GM21367 (cell line): ENCODE data around the gene SMAP1.
"Not testable (repeated sequence)": the region's sequence is repeated elsewhere in the genome, so short reads cannot be mapped to it uniquely, and the experiment has no call there.

Source experiments
- ATAC-seq: cut with Tn5 transposase; IDR thresholded peaks from one replicate; pipeline ENCODE4 v1.9.1; 2021; ENCODE audit not compliant: unreplicated experiment

SMAP1 gene

DNA sequence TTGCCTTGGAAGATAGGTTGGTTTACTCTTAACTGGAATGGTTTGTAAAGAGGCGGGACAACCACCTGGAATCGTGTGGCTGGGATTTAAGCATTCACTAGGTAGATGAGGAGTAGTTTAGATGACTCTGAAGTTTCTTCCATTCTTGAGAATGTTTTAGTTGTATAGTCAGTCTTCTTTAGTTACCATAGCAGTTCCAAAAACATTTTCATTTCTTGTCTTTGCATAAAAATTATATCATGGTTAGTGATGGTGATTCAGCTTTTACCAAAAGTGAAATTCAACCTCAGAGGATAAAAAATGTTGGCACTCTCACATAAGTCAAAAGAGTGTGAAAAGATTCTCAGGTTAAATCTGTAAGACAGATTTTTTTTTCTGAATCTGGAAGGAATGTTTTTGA, 70.3 kb downstream of the SMAP1 start:
- no peak for ATAC-seq

DNA sequence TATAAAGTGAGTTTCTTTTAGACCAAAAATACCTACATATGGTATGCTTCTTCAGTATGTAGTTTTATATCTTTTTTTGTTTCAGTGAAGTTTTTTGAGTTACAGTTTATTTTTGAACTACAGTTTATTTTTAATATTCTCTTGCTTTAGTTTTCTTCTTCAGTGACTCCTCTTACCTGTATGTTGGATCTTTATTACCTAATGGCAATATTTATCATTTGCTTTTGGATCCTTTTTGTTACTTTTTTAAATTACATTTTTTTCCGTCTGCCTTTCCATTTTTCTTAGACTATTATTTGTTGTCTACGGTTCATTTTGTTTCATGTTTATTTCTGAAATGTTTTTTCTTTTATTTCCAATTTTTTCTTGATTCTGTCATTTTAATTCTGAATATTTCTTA, 71.9 kb downstream of the SMAP1 start:
- ATAC-seq: no peak

DNA sequence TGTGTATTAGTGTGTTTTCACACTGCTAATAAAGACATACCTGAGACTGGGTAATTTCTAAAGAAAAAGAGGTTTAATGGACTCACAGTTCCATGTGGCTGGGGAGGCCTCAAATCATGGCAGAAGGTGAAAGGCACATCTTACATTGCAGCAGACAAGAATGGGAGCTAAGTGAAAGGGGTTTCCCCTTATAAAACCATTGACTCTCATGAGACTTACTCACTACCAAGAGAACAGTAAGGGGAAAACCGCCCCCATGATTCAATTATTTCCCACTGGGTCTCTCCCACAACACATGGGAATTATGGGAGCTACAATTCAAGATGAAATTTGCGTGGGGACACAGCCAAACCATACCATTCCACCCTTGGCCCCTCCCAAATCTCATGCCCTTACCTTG, 73.1 kb downstream of the SMAP1 start:
- ATAC-seq: not testable (repeated sequence)

DNA sequence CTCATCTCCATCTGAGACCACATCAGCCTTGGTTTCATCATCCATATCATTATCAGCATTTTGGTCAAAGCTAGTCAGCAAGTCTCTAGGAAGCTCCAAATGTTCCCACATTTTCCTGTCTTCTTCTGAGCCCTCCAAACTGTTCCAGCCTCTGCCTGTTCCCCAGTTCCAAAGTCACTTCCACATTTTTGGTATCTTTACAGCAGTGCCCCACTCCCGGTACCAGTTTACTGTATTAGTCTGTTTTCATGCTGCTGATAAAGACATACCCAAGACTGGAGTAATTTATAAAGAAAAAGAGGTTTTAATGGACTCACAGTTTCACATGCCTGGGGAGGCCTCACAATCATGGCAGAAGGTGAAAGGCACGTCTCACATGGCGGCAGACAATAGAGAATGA, 74.8 kb downstream of the SMAP1 start:
- not testable (repeated sequence) for ATAC-seq

DNA sequence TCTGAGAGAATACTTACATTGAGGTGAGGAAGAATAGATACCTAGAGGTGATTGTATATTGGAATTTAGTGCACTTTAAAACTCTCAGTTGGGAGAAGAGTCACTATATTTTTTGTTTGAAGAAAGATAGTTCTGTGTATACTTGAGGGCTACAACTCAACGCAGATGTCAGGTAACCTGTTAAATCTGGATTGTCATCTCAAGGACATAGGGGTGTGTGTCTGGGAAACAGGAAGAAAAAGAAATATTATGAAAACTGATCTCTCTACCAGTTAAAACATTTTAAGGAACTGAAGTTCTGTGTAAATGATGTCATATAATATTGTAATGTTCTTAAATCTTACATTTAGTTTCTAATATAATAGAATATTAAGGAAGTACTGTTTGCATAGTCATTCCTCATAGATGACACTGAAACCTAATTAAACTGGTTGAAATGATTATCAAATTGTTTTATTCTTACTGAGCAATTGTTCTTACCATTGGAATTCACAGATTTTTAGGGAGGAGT, 86.2 kb downstream of the SMAP1 start:
- ATAC-seq: no peak

DNA sequence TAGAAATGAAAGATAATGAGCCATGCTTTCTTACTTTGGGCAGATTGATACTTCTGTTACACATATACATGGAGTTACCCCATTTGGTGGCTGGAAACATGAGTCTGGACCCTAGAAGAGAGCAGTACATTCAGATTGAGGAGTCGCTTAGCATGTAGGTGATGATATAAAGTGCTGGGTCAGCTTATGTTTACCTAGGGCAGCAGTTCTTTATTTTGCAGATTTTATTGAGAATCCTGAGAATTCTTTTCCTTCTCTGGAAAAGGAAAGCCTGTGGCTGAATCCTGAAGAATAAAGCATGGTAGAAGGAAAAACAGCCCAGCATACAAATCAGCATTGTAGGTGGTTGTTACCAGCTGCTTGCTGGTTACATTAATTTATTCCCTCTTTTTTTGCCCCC, 91.2 kb downstream of the SMAP1 start:
- no peak for ATAC-seq

DNA sequence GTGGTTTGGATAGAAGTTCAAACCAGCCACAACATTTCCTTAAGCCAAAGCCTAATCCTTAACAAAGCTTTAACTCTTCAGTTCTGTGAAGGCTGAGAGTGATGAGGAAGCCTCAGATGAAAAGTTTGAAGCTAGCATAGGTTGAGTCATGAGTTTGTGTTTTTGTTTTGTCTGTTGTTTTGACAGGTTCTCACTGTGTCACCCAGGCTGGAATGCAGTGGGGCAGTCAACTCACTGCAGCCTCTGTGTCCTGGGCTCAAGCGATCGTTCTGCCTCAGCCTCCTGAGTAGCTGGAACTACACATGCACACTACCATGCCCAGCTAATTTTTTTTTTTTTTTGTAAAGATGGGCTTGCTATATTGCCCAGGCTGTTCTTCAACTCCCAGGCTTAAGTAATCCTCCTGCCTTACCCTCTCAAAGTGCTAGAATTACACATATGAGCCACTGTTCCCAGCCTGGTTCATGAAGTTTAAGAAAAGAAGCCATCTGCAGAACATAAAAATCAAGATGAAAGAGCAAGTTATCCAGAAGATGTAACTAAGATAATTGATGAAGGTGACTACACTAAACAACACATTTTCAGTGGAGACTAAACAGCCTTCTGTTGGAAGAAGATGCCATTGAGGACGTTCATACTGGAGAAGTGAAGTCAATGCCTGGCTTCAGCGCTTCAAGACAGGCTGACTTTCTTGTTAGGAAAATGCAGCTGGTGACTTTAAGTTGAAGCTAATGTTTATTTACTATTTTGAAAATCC, 96.2 kb downstream of the SMAP1 start:
- ATAC-seq: no peak

DNA sequence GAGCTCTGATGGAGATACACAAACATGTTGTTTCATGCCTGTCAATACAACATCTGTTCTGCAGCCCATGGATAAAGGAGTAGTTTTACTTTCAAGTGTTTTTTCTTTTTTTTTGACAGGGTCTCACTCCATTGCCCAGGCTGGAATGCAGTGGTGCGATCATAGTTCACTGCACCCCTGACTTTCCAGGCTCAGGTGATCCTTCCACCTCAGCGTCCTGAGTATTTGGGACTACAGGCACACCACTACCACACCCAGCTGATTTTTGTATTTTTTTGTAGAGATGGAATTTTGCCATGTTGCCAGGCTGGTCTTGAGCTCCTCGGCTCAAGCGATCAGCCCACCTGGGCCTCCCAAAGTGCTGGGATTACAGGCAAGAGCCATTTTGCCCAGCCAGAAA, 97.0 kb downstream of the SMAP1 start:
- no peak for ATAC-seq

DNA sequence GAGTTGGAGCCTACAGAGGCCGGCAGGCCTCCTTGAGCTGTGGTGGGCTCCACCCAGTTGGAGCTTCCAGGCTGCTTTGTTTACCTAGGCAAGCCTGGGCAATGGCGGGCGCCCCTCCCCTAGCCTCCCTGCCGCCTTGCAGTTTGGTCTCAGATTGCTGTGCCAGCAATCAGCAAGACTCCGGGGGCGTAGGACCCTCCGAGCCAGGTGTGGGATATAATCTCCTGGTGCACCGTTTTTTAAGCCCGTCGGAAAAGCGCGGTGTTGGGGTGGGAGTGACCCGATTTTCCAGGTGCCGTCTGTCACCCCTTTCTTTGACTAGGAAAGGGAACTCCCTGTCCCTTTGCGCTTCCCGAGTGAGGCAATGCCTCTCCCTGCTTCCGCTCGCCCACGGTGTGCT, 103.7 kb downstream of the SMAP1 start:
- not testable (repeated sequence) for ATAC-seq

DNA sequence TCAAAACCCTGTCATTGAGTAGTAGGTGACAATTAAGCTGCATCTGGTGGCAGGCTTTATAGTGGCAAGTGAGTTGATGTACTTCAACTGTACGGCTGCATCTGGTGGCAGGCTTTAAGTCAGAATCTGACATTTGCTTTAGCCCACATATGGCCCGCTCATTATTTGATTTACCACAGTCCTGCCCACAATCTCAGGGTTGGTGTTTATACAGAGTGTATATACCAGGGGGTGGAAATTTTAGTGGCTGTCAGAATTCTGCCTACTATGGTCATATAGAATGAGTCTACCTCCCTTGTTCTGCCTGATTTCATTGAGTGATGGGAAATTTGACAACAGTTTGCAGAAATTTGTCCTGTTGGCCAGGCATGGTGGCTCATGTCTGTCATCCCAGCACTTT, 112.3 kb downstream of the SMAP1 start:
- ATAC-seq: no peak

DNA sequence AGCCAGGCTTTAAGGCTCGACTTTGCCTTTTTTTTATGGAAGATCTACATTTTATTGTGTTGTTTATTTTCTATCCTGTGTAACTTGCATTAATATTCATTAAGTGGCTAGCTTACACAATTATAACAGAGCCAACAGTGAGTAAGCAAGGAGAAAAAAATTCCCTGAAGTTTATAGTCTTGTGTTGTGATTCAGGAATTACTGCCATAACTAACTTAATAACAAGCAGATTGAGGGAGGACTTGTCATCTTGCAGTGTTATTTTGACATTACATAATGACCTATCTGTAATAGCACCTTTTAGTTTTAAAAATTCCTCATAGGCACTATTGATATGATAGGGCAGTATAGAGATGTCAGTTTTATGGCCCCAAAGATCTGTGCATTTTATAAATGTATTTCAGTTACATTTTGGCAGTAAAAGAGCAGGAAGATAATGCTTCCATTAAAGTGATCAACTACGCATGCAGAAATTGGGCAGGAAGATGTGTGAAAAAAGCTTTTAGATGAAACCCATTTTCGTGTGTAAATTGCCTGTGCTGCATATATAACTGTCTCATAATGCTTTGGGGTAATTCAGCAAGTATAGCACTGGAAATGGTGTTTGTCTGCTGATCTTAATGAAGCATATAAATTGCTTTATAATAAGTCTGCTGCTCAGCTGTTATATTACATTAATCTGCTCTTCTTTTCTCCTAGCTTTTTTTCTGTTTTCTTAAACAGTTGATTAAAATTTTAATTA, 123.0 kb downstream of the SMAP1 start:
- no peak for ATAC-seq

DNA sequence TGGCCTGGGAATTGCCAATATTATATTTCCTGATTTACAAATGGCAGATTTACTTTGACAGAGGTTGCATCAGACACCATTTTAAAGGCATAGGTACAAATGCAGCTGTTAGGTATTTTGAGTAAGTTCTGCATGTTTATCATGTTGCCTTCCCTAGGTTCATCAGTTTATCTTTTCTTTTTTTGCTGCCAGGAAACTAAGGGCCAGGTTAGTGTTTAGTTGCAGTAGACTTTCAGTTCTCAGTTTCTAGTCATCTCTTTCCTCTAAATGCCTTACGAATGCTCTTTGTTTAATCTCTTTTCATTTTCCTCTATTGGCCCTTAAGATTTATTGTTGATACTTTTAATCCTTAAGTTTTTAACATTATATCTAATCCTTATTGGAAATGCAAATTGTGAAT, 129.9 kb downstream of the SMAP1 start:
- peak; percentile 87 for ATAC-seq

DNA sequence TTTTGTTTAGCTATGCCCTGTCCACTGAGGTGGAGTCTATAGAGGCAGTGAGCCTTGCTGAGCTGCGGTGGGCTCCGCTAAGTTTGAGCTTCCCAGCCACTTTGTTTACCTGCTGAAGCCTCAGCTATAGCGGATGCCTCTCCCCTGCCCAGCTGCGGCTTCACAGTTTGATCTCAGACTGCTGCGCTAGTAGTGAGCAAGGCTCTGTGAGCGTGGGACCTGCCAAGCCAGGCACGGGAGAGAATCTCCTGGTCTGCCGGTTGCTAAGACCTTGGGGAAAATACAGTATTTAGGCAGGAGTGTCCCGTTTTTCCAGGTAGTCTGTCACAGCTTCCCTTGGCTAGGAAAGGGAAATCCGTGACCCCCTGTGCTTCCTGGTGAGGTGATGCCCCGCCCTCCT, 138.4 kb downstream of the SMAP1 start:
- no peak for ATAC-seq

DNA sequence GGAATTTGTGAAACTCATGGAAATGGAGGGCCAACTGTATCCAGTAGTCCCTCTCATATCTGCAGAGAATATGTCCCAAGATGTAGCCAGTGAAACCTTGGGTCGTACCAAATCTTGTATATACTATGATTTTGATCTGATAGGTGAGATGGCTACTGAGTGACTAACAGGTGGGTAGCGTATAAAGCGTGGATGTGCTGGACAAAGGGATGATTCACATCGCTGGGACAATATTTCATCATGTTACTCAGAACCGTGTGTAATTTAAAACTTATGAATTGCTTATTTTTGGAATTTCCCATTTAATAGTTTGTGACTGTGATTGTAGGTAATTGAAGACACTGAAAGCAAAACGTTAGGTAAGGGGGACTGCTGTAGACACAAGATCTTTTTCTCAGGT, 144.1 kb downstream of the SMAP1 start:
- ATAC-seq: no peak

DNA sequence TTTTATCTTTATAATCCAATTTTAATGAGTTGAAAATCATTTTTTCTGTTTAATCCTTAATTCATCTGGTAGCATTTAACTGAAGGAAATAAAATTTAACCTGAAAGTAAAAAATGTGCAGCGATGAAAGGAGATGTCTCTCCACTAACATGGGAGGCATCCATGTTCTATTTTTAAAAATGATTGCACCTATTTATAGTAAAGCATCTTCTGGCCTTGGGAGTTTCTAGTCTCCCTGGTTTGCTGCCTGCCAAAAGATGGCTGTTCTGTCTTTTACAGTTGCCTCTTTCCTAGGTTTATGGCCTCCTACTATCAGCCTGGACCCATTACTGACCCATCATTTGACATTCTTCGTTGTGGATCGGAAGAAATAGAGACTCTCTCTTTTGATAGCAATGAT, 146.2 kb downstream of the SMAP1 start:
- no peak for ATAC-seq

DNA sequence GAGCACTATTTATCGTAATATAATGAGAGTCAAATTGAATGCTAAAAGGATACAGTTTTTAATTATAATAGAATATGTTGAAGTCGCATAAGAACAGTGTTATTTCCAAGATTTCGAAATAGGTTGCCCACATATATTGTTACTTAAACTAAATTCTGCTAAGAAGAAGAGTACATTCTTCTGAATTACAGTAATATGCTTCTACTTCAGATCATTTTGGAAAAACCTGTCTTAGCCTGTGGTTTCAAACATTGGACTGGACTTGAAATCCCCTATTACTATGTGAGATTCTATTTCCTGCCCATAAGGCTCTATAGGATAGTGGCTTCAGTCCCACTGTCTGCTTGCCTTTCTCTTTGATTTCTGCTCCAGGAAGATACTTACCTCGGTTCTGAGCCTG, 152.0 kb downstream of the SMAP1 start:
- ATAC-seq: no peak

DNA sequence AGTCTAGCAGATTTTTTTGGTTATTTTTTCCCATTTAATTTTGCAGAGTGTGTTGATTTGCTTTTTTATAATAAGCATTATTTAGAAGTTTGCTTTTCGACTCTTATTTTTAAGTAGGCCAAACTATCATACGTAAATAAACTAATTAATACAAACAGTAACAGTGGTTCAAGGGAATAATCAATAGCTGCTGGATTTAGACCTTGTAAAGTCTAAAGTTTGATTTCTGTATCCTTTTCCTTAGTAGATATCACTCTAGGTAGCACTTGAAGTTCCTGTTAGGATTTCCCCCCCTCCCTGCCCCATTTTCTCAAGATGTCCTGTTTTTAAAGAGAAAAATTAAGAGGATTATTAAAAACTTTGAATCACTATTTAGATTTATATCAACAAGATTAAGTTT, 153.1 kb downstream of the SMAP1 start:
- no peak for ATAC-seq

DNA sequence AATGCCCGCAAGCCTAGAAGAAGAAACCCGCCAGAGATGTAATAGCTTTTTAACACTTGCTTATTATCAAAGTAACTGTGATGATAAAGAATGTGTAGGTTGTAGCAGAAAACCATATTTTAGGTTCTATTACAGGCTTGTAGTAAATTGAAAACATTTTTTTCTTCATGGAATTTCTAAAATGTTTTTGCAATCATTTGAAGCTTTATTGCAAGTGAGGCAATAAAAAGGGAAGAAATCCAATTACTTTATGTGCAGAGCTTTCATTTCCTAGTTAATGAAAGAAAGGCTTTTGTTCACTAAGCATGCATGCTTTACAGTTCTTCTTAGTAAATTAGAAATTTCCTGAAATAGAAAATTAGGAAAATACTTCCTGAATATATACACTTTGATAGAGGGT, 154.1 kb downstream of the SMAP1 start:
- no peak for ATAC-seq

DNA sequence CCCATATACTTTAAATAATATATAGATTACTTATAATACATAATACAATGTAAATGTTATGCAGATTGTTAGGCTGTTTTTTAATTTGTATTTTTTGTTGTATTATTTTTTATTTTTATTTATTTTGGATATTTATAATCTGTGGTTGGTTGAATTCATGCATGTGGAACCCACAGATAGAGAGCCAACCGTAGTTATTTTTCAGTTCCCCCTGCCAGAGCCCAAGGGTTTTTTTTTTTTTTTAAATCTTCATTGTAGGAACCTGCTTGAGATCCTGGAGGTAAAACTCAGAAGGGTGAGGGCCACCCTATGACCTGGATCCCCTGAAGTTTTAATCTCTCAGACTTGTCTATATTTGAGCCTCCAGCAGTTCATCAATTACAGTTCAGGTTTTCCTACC, 156.0 kb downstream of the SMAP1 start:
- ATAC-seq: peak; percentile 61

DNA sequence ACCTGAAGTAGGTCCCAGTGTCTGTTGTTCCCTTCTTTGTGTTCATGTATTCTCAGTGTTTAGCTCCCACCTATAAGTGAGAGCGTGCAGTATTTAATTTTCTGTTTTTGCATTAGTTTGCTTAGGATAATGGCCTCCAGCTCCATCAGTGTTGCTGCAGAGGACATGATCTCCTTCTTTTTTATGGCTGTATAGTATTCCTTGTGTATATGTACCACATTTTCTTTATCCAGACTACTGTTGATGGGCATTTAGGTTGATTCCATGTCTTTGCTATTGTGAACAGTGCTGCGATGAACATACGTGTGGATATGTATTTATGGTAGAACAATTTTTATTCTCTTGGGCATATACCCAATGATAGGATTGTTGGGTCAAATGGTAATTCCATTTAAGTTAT, 163.7 kb downstream of the SMAP1 start:
- ATAC-seq: no peak

DNA sequence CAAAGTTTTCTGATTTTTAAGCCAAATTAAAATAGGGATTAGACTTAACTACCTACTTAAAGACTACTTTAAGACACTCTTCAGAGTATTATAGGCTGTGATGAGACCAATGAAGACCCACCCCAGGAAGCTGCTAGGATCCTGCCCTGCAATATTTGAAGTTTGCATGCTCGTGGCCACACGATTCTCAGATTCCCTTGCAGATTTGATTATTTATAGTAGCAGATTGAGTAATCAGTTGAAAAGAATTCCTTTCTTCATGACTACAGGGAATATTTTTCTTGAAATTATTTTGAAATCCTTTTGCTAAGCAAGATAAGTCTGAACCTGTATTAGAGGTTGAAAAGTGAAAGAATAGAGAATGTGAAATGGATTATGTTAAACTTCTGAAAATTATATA, 166.8 kb downstream of the SMAP1 start:
- ATAC-seq: no peak

DNA sequence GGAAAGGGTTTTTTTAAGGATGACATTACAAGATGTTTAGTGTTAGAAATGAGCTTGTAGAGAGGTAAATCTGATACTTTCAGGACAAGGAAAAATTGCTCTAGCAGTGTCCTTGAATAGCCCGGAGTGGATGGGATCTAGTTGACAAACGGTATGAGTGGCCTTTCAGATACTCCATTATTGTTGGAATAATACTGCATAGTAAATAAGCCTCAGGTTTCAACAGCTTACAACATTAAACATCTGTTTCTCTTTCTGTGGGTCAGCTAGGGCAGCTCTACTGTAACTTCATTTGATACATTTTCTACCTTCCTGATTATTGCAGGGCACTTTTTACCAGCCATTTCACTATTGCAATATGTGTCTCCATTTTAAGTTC, 171.2 kb downstream of the SMAP1 start:
- ATAC-seq: no peak
